Body of pancreas (tissue), 4 donors: ENCODE measurements around the gene TEX26. TPM values are rescaled to one million over a fixed set of nuclear protein-coding genes. Genes with fewer than 3 reads are reported as not detected.
A peak's percentile ranks its signal among the peaks of the same experiment; 100 is the strongest.

Source experiments
- ATAC-seq: fragments of 150-250 bp; one replicate; pipeline ENCODE4 v1.9.1; 2016
- DNase-seq, 4 donors: peaks; one replicate each; pipeline ENCODE4 v3.0.0-alpha.2; 2019
- H3K27ac ChIP-seq, 4 donors: fragments of 200-600 bp; sonication (generic); 1 replicate in 3 of 4; 2 replicates in 1 of 4; pipeline versions ENCODE4 v1.5.1 to v1.6.1; 2016 to 2019; ENCODE audit warnings: mild to moderate bottlenecking in 1 of 4, mixed read lengths in 1 of 4, moderate library complexity in 1 of 4
- H3K27me3 ChIP-seq, 2 donors: fragments of 200-600 bp; sonication (generic); one replicate each; pipeline ENCODE4 v1.6.0; 2016; ENCODE audit warnings: mild to moderate bottlenecking in 1 of 2
- H3K36me3 ChIP-seq, 2 donors: fragments of 200-600 bp; sonication (generic); replicated peaks in 1 of 2; 2 replicates each; pipeline ENCODE4 v1.5.1; 2016; ENCODE audit warnings: low read depth in 2 of 2; ENCODE audit not compliant: insufficient read depth in 1 of 2
- H3K4me1 ChIP-seq: fragments of 200-600 bp; sonication (generic); one replicate; pipeline ENCODE4 v1.6.0; 2016
- H3K4me3 ChIP-seq, 2 donors: fragments of 200-600 bp; sonication (generic); 1 replicate in 1 of 2; 2 replicates in 1 of 2; pipeline ENCODE4 v1.5.1; 2016 to 2019
- H3K9me3 ChIP-seq, 3 donors: fragments of 200-600 bp; sonication (generic); 1 replicate in 2 of 3; 2 replicates in 1 of 3; pipeline ENCODE4 v1.5.1; 2016
- POLR2A ChIP-seq, 3 donors: fragments of 450-650 bp; IDR thresholded peaks; one replicate each; pipeline ENCODE4 v1.6.1; 2016; ENCODE audit warnings: antibody characterized with exemption in 3 of 3, mild to moderate bottlenecking in 2 of 3
- WGBS, 2 donors: methylation state at CpG; one replicate each; pipeline ENCODE4 v1.1.5; 2017; 5-methylcytosine and 5-hydroxymethylcytosine counted together
- intact Hi-C: fragments of 100-400 bp; cut with DNase I; formaldehyde crosslinking; loops from one replicate; pipeline ENCODE4 v1.15.1; 2023
- total RNA-seq, 2 donors: library from RNA; depleted of rRNA; stranded (reverse); fragments of >200 nt; gene quantifications; one replicate each; pipeline ENCODE4 v1.1.0, GENCODE V29; 2016
- TF ChIP-seq, protein P1 (sequence below), 7 experiments: fragments of 450-650 bp in 4 of 7; fragments of 200-600 bp in 3 of 7; sonication (generic) in 3 of 7; IDR thresholded peaks; one replicate each; pipeline ENCODE4 v1.5.1; 2016 to 2019; ENCODE audit warnings: antibody characterized with exemption in 7 of 7

Gene TEX26
- total RNA-seq, 2 donors from 2014 or later, result not detected

DNA sequence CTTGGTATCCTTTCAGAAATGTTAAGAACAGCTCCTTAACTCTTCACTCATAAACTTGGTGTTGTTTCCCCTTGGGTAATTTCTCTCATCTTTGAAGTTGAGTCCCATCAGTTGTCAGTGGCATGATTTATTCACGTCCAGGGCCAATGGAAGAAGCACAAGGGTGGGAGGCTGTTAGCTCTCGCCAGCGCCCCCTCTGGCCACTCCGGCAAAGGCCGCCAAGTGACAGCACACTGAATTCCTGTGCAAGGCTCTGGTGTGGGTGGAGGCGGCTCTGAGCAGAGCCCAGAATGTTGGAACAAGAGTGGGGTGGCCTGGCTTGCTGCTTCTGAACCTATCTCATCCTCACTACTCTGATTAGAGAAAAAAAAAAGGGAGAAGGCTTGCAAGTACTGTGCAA lies 39.5 kb upstream of the TEX26 start:
- DNase-seq, result peak in 2 of 4 donors; percentile 33 to 35
- intact Hi-C loops, result no loop called here
- WGBS, 2 donors, result 25 to 26% methylated on average over 6 of the region's 6 CpGs
- TF ChIP-seq, protein P1, sequence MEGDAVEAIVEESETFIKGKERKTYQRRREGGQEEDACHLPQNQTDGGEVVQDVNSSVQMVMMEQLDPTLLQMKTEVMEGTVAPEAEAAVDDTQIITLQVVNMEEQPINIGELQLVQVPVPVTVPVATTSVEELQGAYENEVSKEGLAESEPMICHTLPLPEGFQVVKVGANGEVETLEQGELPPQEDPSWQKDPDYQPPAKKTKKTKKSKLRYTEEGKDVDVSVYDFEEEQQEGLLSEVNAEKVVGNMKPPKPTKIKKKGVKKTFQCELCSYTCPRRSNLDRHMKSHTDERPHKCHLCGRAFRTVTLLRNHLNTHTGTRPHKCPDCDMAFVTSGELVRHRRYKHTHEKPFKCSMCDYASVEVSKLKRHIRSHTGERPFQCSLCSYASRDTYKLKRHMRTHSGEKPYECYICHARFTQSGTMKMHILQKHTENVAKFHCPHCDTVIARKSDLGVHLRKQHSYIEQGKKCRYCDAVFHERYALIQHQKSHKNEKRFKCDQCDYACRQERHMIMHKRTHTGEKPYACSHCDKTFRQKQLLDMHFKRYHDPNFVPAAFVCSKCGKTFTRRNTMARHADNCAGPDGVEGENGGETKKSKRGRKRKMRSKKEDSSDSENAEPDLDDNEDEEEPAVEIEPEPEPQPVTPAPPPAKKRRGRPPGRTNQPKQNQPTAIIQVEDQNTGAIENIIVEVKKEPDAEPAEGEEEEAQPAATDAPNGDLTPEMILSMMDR (IDR thresholded peaks at IDR 0.05), result no peak
- TF ChIP-seq POLR2A (IDR thresholded peaks at IDR 0.05), result no peak
- no peak overlapping the region for H3K27ac ChIP-seq
- no peaks in the 10 kb centered on the region for H3K36me3 ChIP-seq
- no peaks in the 10 kb centered on the region for H3K4me1 ChIP-seq
- ATAC-seq, result no peak
- H3K4me3 ChIP-seq, result no peak overlapping the region
- no peaks in the 10 kb centered on the region for H3K9me3 ChIP-seq
- no peaks in the 10 kb centered on the region for H3K27me3 ChIP-seq

GRCh38 chr13:30895773-30896172 lies 36.7 kb upstream of the TEX26 start:
- TF ChIP-seq, protein P1 (IDR thresholded peaks at IDR 0.05), result no peak
- TF ChIP-seq POLR2A (IDR thresholded peaks at IDR 0.05), result no peak
- 55 to 56% methylated on average over 4 of the region's 4 CpGs for WGBS, 2 donors
- DNase-seq (peak in 3 of 4 donors; percentile 23 to 55 (median 45)), ATAC-seq (peak; percentile 70)
- no peaks in the 10 kb centered on the region for H3K4me1 ChIP-seq
- no peaks in the 10 kb centered on the region for H3K27me3 ChIP-seq
- no peak overlapping the region for H3K4me3 ChIP-seq
- intact Hi-C loops, result no loop called here
- peak overlapping the region in 1 of 4 donors; percentile 37 for H3K27ac ChIP-seq
- no peaks in the 10 kb centered on the region for H3K9me3 ChIP-seq
- H3K36me3 ChIP-seq, result no peaks in the 10 kb centered on the region

GRCh38 chr13:30898070-30898469 lies 34.4 kb upstream of the TEX26 start:
- Histone ChIP-seq H3K4me3 (no peak overlapping the region), H3K4me1 (no peaks in the 10 kb centered on the region), H3K27me3 (no peaks in the 10 kb centered on the region), H3K9me3 (no peaks in the 10 kb centered on the region), H3K36me3 (no peaks in the 10 kb centered on the region), H3K27ac (no peak overlapping the region)
- ATAC-seq (no peak), DNase-seq (no peak)
- TF ChIP-seq, protein P1 (IDR thresholded peaks at IDR 0.05), result no peak
- TF ChIP-seq POLR2A (IDR thresholded peaks at IDR 0.05), result no peak
- intact Hi-C loops, result no loop called here

DNA sequence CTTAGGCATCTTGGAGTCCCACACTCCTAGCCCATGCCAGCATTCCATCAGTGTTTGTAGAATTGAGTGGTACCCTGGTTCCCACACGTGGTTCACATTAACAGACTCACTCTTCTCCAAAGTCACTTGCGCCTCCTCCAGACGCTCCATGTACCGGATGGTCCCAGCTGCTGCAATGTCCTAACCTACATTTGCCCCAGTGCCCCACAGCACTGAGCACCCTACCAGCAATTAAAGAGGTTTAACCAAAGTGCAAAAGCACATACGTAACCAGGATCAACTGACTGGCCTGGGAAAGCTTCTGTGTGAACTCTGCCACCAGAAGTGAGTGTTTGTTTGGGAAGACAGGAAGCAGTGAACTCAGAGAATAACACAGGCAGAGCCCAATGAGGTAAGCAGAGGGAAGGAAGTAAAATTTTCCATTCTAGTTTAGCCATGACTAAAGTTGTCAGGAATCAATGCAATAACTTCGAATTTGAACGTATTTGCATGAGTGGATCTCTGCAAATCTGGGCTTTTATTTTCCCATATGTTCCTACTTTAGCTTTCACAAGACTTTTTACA lies 33.7 kb upstream of the TEX26 start:
- no peak overlapping the region for H3K4me3 ChIP-seq
- H3K27me3 ChIP-seq, result no peaks in the 10 kb centered on the region
- ATAC-seq (peak; percentile 55), DNase-seq (no peak)
- no peaks in the 10 kb centered on the region for H3K9me3 ChIP-seq
- no peaks in the 10 kb centered on the region for H3K4me1 ChIP-seq
- H3K36me3 ChIP-seq, result no peaks in the 10 kb centered on the region
- H3K27ac ChIP-seq, result no peak overlapping the region
- WGBS, 2 donors, result 46 to 54% methylated on average over 7 of the region's 7 CpGs
- TF ChIP-seq POLR2A (IDR thresholded peaks at IDR 0.05), result no peak
- TF ChIP-seq, protein P1 (IDR thresholded peaks at IDR 0.05), result no peak
- intact Hi-C loops, result no loop called here

GRCh38 chr13:30900436-30900835 lies 32.0 kb upstream of the TEX26 start:
- H3K4me1 ChIP-seq, result no peaks in the 10 kb centered on the region
- intact Hi-C loops, result no loop called here
- H3K4me3 ChIP-seq, result no peak overlapping the region
- TF ChIP-seq, protein P1 (IDR thresholded peaks at IDR 0.05), result no peak
- no peak for TF ChIP-seq POLR2A (IDR thresholded peaks at IDR 0.05)
- H3K27me3 ChIP-seq, result no peaks in the 10 kb centered on the region
- no peaks in the 10 kb centered on the region for H3K9me3 ChIP-seq
- no peaks in the 10 kb centered on the region for H3K36me3 ChIP-seq
- ATAC-seq (no peak), DNase-seq (no peak)
- 57 to 65% methylated on average over 4 of the region's 4 CpGs for WGBS, 2 donors
- no peak overlapping the region for H3K27ac ChIP-seq
